Osteocyte (in vitro differentiated cells): Measurements from ENCODE around the gene PROKR1. TPM values are rescaled to one million over a fixed set of nuclear protein-coding genes. Genes with fewer than 3 reads are reported as not detected.
"Not testable (repeated sequence)": the region's sequence is repeated elsewhere in the genome, so short reads cannot be mapped to it uniquely, and the experiment has no call there.

Experiments
- DNase-seq: peaks from one replicate; pipeline ENCODE4 v3.0.0; 2021; ENCODE audit warnings: mixed read lengths; ENCODE audit not compliant: unreplicated experiment; ENCODE audit errors: extremely low spot score
- H3K27ac Mint-ChIP-seq: one replicate; pipeline ENCODE4 v1.8.0; 2021; ENCODE audit warnings: mild to moderate bottlenecking, mixed read lengths; ENCODE audit not compliant: unreplicated experiment
- H3K27me3 Mint-ChIP-seq: one replicate; pipeline ENCODE4 v1.8.0; 2021; ENCODE audit warnings: mixed read lengths; ENCODE audit not compliant: unreplicated experiment
- H3K36me3 Mint-ChIP-seq: one replicate; pipeline ENCODE4 v1.8.0; 2021; ENCODE audit warnings: mixed read lengths; ENCODE audit not compliant: unreplicated experiment
- H3K4me1 Mint-ChIP-seq: one replicate; pipeline ENCODE4 v1.8.0; 2021; ENCODE audit warnings: mixed read lengths; ENCODE audit not compliant: unreplicated experiment
- H3K4me3 Mint-ChIP-seq: one replicate; pipeline ENCODE4 v1.8.0; 2021; ENCODE audit warnings: mild to moderate bottlenecking, moderate library complexity, mixed read lengths; ENCODE audit not compliant: unreplicated experiment
- H3K9me3 Mint-ChIP-seq: one replicate; pipeline ENCODE4 v1.8.0; 2021; ENCODE audit warnings: mixed read lengths; ENCODE audit not compliant: unreplicated experiment
- CTCF ChIP-seq: fragments of 200-600 bp; sonication (generic); IDR thresholded peaks from 2 replicates; pipeline ENCODE4 v1.5.0; 2021; ENCODE audit warnings: antibody characterized with exemption, mild to moderate bottlenecking, moderate library complexity
- long read RNA-seq: library from polyadenylated mRNA; unstranded; transcript quantifications from one replicate; pipeline ENCODE4 v2.0.0, GENCODE V29; 2021
- total RNA-seq: library from RNA; stranded (reverse); gene quantifications from 2 replicates; pipeline ENCODE4 v1.2.1, GENCODE V29; 2021

PROKR1 gene
- not detected in 2 replicates for total RNA-seq
- long read RNA-seq: 0 reads

GRCh38 chr2:68643011-68643873 lies at the start of gene PROKR1:
PROKR1 (plus strand) TSS chr2:68643579; CDS start chr2:68645822, 2,243 bp downstream.
- no peak for TF ChIP-seq CTCF
- Mint-ChIP-seq H3K27me3 (peaks cover 73% of the 10 kb centered on the region), H3K36me3 (no peaks in the 10 kb centered on the region), H3K4me3 (peak within 1 kb of the TSS; percentile 42), H3K9me3 (peaks cover 9% of the 10 kb centered on the region), H3K4me1 (peaks cover 2% of the 10 kb centered on the region), H3K27ac (no peak within 1 kb of the TSS)
- DNase-seq: no peak

GRCh38 chr2:68594041-68594440 lies 49.3 kb upstream of the PROKR1 start:
- Mint-ChIP-seq H3K27ac (no peak overlapping the region), H3K36me3 (no peaks in the 10 kb centered on the region), H3K4me1 (peaks cover 10% of the 10 kb centered on the region), H3K4me3 (no peak overlapping the region), H3K27me3 (no peaks in the 10 kb centered on the region), H3K9me3 (no peaks in the 10 kb centered on the region)
- no peak for DNase-seq
- TF ChIP-seq CTCF: no peak

DNA sequence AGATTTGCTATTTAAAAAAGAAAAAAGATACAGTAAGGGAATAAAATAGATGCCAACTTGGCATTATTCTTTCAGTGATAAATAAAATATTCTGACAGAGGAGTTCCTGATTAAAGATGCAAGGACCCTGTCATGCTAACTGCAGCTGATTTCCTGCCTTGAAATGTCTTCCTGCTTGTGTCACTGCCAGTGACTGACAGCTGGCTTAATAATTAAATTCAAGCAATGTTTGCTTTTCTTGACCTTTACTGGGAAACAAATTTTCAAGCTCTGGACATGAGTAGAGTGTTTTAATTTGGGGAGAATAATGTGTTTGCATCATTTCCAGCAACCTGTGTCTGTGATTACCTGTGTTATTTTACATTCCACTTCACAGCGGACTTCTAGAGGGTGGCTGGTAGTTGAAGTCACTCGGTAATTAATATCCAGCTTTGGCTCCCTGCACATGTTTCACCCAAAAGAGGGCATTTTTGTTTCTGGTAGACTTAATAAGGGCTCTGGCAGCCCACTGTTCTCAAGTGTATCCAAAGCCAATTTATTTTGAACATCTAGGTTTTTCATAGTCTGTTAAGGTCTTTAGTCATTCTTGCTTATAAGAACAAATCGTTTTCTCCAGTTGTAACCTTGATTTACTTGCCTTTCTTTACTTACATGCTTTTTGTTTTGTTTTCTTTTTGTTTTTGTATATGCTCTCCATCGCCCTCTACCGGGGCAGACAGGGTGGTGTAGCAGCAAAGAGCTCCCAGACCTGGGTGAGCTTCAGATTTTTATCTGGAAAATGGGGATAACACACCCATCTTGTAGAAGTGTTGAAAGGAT lies 48.5 kb upstream of the PROKR1 start:
- H3K4me1 Mint-ChIP-seq: peaks cover 10% of the 10 kb centered on the region
- no peak for DNase-seq
- no peak overlapping the region for H3K4me3 Mint-ChIP-seq
- no peaks in the 10 kb centered on the region for H3K36me3 Mint-ChIP-seq
- H3K27ac Mint-ChIP-seq: no peak overlapping the region
- peak; percentile 69 for TF ChIP-seq CTCF
- H3K9me3 Mint-ChIP-seq: peaks cover 6% of the 10 kb centered on the region
- no peaks in the 10 kb centered on the region for H3K27me3 Mint-ChIP-seq

GRCh38 chr2:68595493-68595785 lies 47.9 kb upstream of the PROKR1 start:
- H3K27ac Mint-ChIP-seq: not testable (repeated sequence)

DNA sequence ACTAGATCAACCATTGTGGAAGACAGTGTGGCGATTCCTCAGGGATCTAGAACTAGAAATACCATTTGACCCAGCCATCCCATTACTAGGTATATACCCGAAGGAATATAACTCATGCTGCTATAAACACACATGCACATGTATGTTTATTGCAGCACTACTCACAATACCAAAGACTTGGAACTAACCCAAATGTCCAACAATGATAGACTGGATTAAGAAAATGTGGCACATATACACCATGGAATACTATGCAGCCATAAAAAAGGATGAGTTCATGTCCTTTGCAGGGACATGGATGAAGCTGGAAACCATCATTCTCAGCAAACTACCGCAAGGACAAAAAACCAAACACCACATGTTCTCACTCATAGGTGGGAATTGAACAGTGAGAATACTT lies 42.9 kb upstream of the PROKR1 start:
- H3K4me3 Mint-ChIP-seq, H3K36me3 Mint-ChIP-seq, DNase-seq, H3K4me1 Mint-ChIP-seq, H3K27ac Mint-ChIP-seq, H3K27me3 Mint-ChIP-seq: not testable (repeated sequence)
- H3K9me3 Mint-ChIP-seq: peaks cover 33% of the 10 kb centered on the region

More at GRCh38 chr2:68595493-68595785, 47.9 kb upstream of the PROKR1 start:
- not testable (repeated sequence) for DNase-seq, H3K27me3 Mint-ChIP-seq, H3K36me3 Mint-ChIP-seq, H3K4me3 Mint-ChIP-seq
- Mint-ChIP-seq H3K9me3 (peaks cover 11% of the 10 kb centered on the region), H3K4me1 (peaks cover 10% of the 10 kb centered on the region)

- no peak overlapping the region for H3K4me3 Mint-ChIP-seq
- no peaks in the 10 kb centered on the region for H3K4me1 Mint-ChIP-seq
- peaks cover 3% of the 10 kb centered on the region for H3K36me3 Mint-ChIP-seq
- peaks cover 6% of the 10 kb centered on the region for H3K27me3 Mint-ChIP-seq
- H3K27ac Mint-ChIP-seq: no peak overlapping the region
- H3K9me3 Mint-ChIP-seq: peaks cover 40% of the 10 kb centered on the region
- TF ChIP-seq CTCF: no peak
- no peak for DNase-seq
Measured at GRCh38 chr2:68603059-68603458, 40.3 kb upstream of the PROKR1 start.
